ENCODE measurements around the gene MAGEA1. TPM values are rescaled to one million over a fixed set of nuclear protein-coding genes. Genes with fewer than 3 reads are reported as not detected.

MAGEA1 gene
- total RNA-seq, 1 experiment from 2014 or later: not detected

- DNase-seq (ENCODE audit: low read depth, low spot score) (no peak), ATAC-seq (no peak)
- POLR2A ChIA-PET: no interaction called here
- Histone ChIP-seq H3K9me3 (ENCODE audit: control insufficient read depth in 1 of 2, insufficient read depth in 1 of 2, low read depth in 1 of 2, low read length in 2 of 2) (no peaks in the 10 kb centered on the region), H2AFZ (ENCODE audit: low read depth, low read length, poor library complexity, severe bottlenecking) (no peak overlapping the region), H3K9me2 (ENCODE audit: insufficient read depth) (no peaks in the 10 kb centered on the region), H3K27me3 (ENCODE audit: insufficient read depth, low read length) (peaks cover 19% of the 10 kb centered on the region), H3K36me3 (ENCODE audit: control insufficient read depth in 1 of 2, insufficient read depth in 2 of 2, low read length in 2 of 2) (no peaks in the 10 kb centered on the region), H3K4me2 (ENCODE audit: low read length) (no peak overlapping the region), H3K79me2 (ENCODE audit: insufficient read depth, low read length) (no peaks in the 10 kb centered on the region), H3K9ac (ENCODE audit: low read length) (no peak overlapping the region), H3K27ac (ENCODE audit: low read depth, low read length) (no peak overlapping the region), H3K4me3 (replicated peaks in 1 of 2; ENCODE audit: low read depth in 1 of 2, low read length in 2 of 2) (no peak overlapping the region), H4K20me1 (ENCODE audit: insufficient read depth) (no peaks in the 10 kb centered on the region), H3K4me1 (ENCODE audit: control insufficient read depth in 1 of 2, insufficient read depth in 2 of 2, low read length in 2 of 2) (no peaks in the 10 kb centered on the region)
- intact Hi-C loops (cut with micrococcal nuclease): no loop called here
- BruUV-seq (replicated peaks): no TSS peak
- CTCF ChIA-PET: no interaction called here
- RAD21 ChIA-PET (ENCODE audit: low non-redundant PET in 1 of 2, low total read pairs in 2 of 2, uncharacterized antibody in 2 of 2, unreplicated experiment in 2 of 2): no interaction called here
- TF ChIP-seq YY1 (IDR thresholded peaks at IDR 0.05; ENCODE audit: extremely low read depth, insufficient replicate concordance, low read depth, low read length) (no peak), TCF7L2 (IDR thresholded peaks at IDR 0.05; ENCODE audit: borderline replicate concordance, extremely low read depth, insufficient read depth, insufficient read length) (no peak), ELF1 (IDR thresholded peaks at IDR 0.05; ENCODE audit: borderline replicate concordance, low read depth) (no peak), CEBPB (IDR thresholded peaks at IDR 0.05; ENCODE audit: low read depth) (no peak), SP1 (IDR thresholded peaks at IDR 0.05; ENCODE audit: low read depth) (no peak), EGR1 (IDR thresholded peaks at IDR 0.05; ENCODE audit: low read depth) (no peak), SRF (IDR thresholded peaks at IDR 0.05; ENCODE audit: low read depth) (no peak), SIN3A (IDR thresholded peaks at IDR 0.05; ENCODE audit: low read depth) (no peak), REST (IDR thresholded peaks at IDR 0.05; ENCODE audit: low read depth) (no peak), JUND (IDR thresholded peaks at IDR 0.05) (no peak), ZBTB33 (IDR thresholded peaks at IDR 0.05; ENCODE audit: extremely low read depth, insufficient replicate concordance, low read length) (no peak), POLR2A (IDR thresholded peaks at IDR 0.05; ENCODE audit: borderline replicate concordance, extremely low read depth, insufficient read depth, insufficient read length) (no peak), CTCF (IDR thresholded peaks at IDR 0.05 in 2 of 3, conservative IDR thresholded peaks at IDR 0.05 in 1 of 3; ENCODE audit: borderline replicate concordance in 1 of 3, insufficient read depth in 1 of 3, low read depth in 2 of 3, low read length in 2 of 3) (no peak), FOSL1 (IDR thresholded peaks at IDR 0.05; ENCODE audit: low read depth) (no peak), CBX3 (IDR thresholded peaks at IDR 0.05; ENCODE audit: low read depth) (no peak), EZH2phosphoT487 (IDR thresholded peaks at IDR 0.05; ENCODE audit: borderline replicate concordance) (no peak), ATF3 (IDR thresholded peaks at IDR 0.05) (no peak)
Measured at GRCh38 chrX:153214934-153215333, 35.9 kb downstream of the MAGEA1 start.
